SK-N-MC (cell line): ENCODE measurements around the gene NDUFAF5.

Experiments used
- EZH2 ChIP-seq: fragments of 200-600 bp; sonication (generic); IDR thresholded peaks from one replicate; pipeline ENCODE4 v1.6.1; 2017; ENCODE audit warnings: antibody characterized with exemption
- POLR2AphosphoS5 ChIP-seq: IDR thresholded peaks from 2 replicates; pipeline ENCODE4 v1.6.1; 2012; ENCODE audit warnings: mild to moderate bottlenecking, low read depth, low read length, borderline replicate concordance

- no peak for TF ChIP-seq POLR2AphosphoS5
- TF ChIP-seq EZH2 = no peak
Measured at GRCh38 chr20:13840093-13840465, 55.3 kb downstream of the NDUFAF5 start.
